Neural cell (in vitro differentiated cells): ENCODE results near the gene USP6NL. TPM values are rescaled to one million over a fixed set of nuclear protein-coding genes. Genes with fewer than 3 reads are reported as not detected.

Experiments
- H2AFZ ChIP-seq: fragments of 200-600, 300-800 bp; sonication (generic), shearing (Covaris generic); 2 replicates; pipeline ENCODE4 v1.6.0; 2014; ENCODE audit warnings: low read depth, mild to moderate bottlenecking, antibody characterized with exemption, low read length, moderate library complexity
- H3F3A ChIP-seq: fragments of 200-600 bp; shearing (Covaris generic); 2 replicates; pipeline ENCODE4 v1.6.1; 2016; ENCODE audit warnings: mild to moderate bottlenecking, moderate library complexity, mixed read lengths, antibody characterized with exemption, low read length; ENCODE audit not compliant: insufficient read depth, poor library complexity, severe bottlenecking
- H3K27ac ChIP-seq: fragments of 200-600, 300-800 bp; sonication (generic), shearing (Covaris generic); 2 replicates; pipeline ENCODE4 v1.5.1; 2014; ENCODE audit warnings: mild to moderate bottlenecking, low read length, moderate library complexity
- H3K27me3 ChIP-seq: fragments of 300-800, 200-600 bp; sonication (generic), shearing (Covaris generic); 2 replicates; pipeline ENCODE4 v1.6.0; 2014; ENCODE audit warnings: mild to moderate bottlenecking, low read depth, low read length, moderate library complexity; ENCODE audit not compliant: insufficient read depth
- H3K36me3 ChIP-seq: fragments of 300-800, 200-600 bp; sonication (generic), shearing (Covaris generic); 2 replicates; pipeline ENCODE4 v1.5.1; 2014; ENCODE audit warnings: mild to moderate bottlenecking, antibody characterized with exemption, low read length, moderate library complexity; ENCODE audit not compliant: insufficient read depth
- H3K4me2 ChIP-seq: fragments of 300-800, 200-600 bp; sonication (generic), shearing (Covaris generic); 2 replicates; pipeline ENCODE4 v1.6.0; 2014; ENCODE audit warnings: mild to moderate bottlenecking, low read length
- H3K4me3 ChIP-seq: fragments of 300-800, 200-600 bp; sonication (generic), shearing (Covaris generic); 2 replicates; pipeline ENCODE4 v1.5.1; 2014; ENCODE audit warnings: mild to moderate bottlenecking, low read length, moderate library complexity
- H3K79me2 ChIP-seq: fragments of 200-600 bp; shearing (Covaris generic); replicated peaks from 2 replicates; pipeline ENCODE4 v1.6.0; 2014; ENCODE audit warnings: mild to moderate bottlenecking, low read length, moderate library complexity; ENCODE audit not compliant: insufficient read depth
- H3K9ac ChIP-seq: fragments of 300-800, 200-600 bp; sonication (generic), shearing (Covaris generic); 2 replicates; pipeline ENCODE4 v1.6.1; 2016; ENCODE audit warnings: mild to moderate bottlenecking, low read length, mixed read lengths
- H3K9me2 ChIP-seq: fragments of 200-600 bp; shearing (Covaris generic); 2 replicates; pipeline ENCODE4 v1.6.1; 2016; ENCODE audit warnings: mild to moderate bottlenecking, low read length, mixed read lengths; ENCODE audit not compliant: insufficient read depth
- H3K9me3 ChIP-seq: fragments of 200-600, 300-800 bp; sonication (generic), shearing (Covaris generic); 2 replicates; pipeline ENCODE4 v1.6.1; 2016; ENCODE audit warnings: mild to moderate bottlenecking, mixed run types, low read length, moderate library complexity, mixed read lengths
- H4K20me1 ChIP-seq: fragments of 200-600 bp; shearing (Covaris generic); 2 replicates; pipeline ENCODE4 v1.6.1; 2016; ENCODE audit warnings: mild to moderate bottlenecking, mixed run types; ENCODE audit not compliant: insufficient read depth
- EP300 ChIP-seq: fragments of 450-650 bp; conservative IDR thresholded peaks from 2 replicates; pipeline ENCODE4 v1.6.1; 2014; ENCODE audit warnings: antibody characterized with exemption, mild to moderate bottlenecking, moderate library complexity; ENCODE audit not compliant: poor library complexity, severe bottlenecking
- EZH2 ChIP-seq: fragments of 200-600, 300-800 bp; shearing (Covaris generic), sonication (generic); IDR thresholded peaks from 2 replicates; pipeline ENCODE4 v1.6.1; 2014; ENCODE audit warnings: antibody characterized with exemption, low read length, borderline replicate concordance, mild to moderate bottlenecking; ENCODE audit not compliant: insufficient read depth, poor library complexity, severe bottlenecking
- MXI1 ChIP-seq: fragments of 450-650 bp; conservative IDR thresholded peaks from 2 replicates; pipeline ENCODE4 v1.6.1; 2014; ENCODE audit warnings: antibody characterized with exemption, mild to moderate bottlenecking; ENCODE audit not compliant: poor library complexity, severe bottlenecking
- POLR2AphosphoS5 ChIP-seq: IDR thresholded peaks from 2 replicates; pipeline ENCODE4 v1.6.1; 2012
- RAD21 ChIP-seq: fragments of 450-650 bp; conservative IDR thresholded peaks from 2 replicates; pipeline ENCODE4 v1.6.1; 2014; ENCODE audit warnings: antibody characterized with exemption, mild to moderate bottlenecking, moderate library complexity
- SMC3 ChIP-seq: fragments of 450-650 bp; conservative IDR thresholded peaks from 2 replicates; pipeline ENCODE4 v1.6.1; 2014; ENCODE audit warnings: antibody characterized with exemption, mild to moderate bottlenecking, moderate library complexity; ENCODE audit not compliant: poor library complexity
- TAF1 ChIP-seq: IDR thresholded peaks from 2 replicates; pipeline ENCODE4 v1.6.1; 2012; ENCODE audit warnings: low read depth
- polyA plus RNA-seq: library from polyadenylated mRNA; depleted of rRNA; stranded (reverse); fragments of >200 nt; gene quantifications from 2 replicates; pipeline ENCODE4 v1.2.3, GENCODE V29; 2014
- TF ChIP-seq, protein P1 (sequence below): fragments of 450-650 bp; IDR thresholded peaks from 2 replicates; pipeline ENCODE4 v1.5.1; 2014; ENCODE audit warnings: antibody characterized with exemption, mild to moderate bottlenecking, moderate library complexity; ENCODE audit not compliant: poor library complexity, severe bottlenecking
- TF ChIP-seq, protein P2 (sequence below): IDR thresholded peaks from 2 replicates; pipeline ENCODE4 v1.6.1; 2012; ENCODE audit warnings: borderline replicate concordance

USP6NL gene
- polyA plus RNA-seq, 1 donor from 2014 or later = 39.9 TPM

DNA sequence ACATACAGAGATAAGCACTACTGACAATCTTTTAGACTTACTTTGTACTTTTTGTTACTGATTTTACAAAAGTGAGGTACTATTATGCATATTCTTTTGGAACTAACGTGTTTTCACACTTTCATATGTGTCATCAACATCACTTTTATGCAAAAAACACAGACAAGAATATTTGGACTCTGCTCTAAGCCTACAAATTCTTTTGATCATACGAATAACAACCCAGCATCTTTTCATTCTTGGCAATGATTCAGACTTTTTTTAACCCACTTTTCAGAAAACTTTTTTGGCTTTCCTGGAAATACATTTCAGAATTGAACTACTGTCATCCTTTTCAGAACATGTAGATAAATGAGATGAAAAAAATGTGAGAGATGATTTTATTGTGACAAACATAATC, 30.2 kb downstream of the USP6NL start:
- Histone ChIP-seq H3K9me3 (no peaks in the 10 kb centered on the region), H3K9ac (no peak overlapping the region), H3K9me2 (no peaks in the 10 kb centered on the region), H2AFZ (no peak overlapping the region), H3F3A (no peaks in the 10 kb centered on the region), H3K79me2 (peaks cover 60% of the 10 kb centered on the region), H3K4me3 (no peak overlapping the region), H3K4me2 (peak overlapping the region; percentile 6), H3K27ac (no peak overlapping the region), H4K20me1 (no peaks in the 10 kb centered on the region), H3K27me3 (no peaks in the 10 kb centered on the region), H3K36me3 (no peaks in the 10 kb centered on the region)
- TF ChIP-seq, protein P1, sequence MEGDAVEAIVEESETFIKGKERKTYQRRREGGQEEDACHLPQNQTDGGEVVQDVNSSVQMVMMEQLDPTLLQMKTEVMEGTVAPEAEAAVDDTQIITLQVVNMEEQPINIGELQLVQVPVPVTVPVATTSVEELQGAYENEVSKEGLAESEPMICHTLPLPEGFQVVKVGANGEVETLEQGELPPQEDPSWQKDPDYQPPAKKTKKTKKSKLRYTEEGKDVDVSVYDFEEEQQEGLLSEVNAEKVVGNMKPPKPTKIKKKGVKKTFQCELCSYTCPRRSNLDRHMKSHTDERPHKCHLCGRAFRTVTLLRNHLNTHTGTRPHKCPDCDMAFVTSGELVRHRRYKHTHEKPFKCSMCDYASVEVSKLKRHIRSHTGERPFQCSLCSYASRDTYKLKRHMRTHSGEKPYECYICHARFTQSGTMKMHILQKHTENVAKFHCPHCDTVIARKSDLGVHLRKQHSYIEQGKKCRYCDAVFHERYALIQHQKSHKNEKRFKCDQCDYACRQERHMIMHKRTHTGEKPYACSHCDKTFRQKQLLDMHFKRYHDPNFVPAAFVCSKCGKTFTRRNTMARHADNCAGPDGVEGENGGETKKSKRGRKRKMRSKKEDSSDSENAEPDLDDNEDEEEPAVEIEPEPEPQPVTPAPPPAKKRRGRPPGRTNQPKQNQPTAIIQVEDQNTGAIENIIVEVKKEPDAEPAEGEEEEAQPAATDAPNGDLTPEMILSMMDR = no peak
- TF ChIP-seq EP300 (no peak), EZH2 (no peak), TAF1 (no peak), RAD21 (no peak), SMC3 (no peak), POLR2AphosphoS5 (no peak), MXI1 (no peak)
- TF ChIP-seq, protein P2, sequence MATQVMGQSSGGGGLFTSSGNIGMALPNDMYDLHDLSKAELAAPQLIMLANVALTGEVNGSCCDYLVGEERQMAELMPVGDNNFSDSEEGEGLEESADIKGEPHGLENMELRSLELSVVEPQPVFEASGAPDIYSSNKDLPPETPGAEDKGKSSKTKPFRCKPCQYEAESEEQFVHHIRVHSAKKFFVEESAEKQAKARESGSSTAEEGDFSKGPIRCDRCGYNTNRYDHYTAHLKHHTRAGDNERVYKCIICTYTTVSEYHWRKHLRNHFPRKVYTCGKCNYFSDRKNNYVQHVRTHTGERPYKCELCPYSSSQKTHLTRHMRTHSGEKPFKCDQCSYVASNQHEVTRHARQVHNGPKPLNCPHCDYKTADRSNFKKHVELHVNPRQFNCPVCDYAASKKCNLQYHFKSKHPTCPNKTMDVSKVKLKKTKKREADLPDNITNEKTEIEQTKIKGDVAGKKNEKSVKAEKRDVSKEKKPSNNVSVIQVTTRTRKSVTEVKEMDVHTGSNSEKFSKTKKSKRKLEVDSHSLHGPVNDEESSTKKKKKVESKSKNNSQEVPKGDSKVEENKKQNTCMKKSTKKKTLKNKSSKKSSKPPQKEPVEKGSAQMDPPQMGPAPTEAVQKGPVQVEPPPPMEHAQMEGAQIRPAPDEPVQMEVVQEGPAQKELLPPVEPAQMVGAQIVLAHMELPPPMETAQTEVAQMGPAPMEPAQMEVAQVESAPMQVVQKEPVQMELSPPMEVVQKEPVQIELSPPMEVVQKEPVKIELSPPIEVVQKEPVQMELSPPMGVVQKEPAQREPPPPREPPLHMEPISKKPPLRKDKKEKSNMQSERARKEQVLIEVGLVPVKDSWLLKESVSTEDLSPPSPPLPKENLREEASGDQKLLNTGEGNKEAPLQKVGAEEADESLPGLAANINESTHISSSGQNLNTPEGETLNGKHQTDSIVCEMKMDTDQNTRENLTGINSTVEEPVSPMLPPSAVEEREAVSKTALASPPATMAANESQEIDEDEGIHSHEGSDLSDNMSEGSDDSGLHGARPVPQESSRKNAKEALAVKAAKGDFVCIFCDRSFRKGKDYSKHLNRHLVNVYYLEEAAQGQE = no peak

DNA sequence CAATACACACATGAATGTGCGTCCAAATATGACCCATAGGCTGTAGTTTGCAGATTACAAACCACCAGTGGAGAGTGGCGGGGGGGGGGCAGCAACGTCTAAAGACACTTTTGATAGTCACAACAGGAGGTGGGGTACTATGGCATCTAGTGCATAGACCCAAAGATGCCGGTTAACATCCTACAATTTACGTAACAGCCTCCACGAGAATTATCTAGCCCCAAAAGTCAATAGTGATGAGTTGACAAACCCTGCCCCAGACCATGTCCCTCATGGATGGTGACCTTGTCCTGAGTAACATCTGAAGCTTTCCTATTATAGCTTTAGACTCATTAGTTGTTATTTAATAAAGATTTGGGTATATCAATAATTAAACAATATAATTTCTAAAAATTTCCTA, 31.6 kb downstream of the USP6NL start:
- peaks cover 57% of the 10 kb centered on the region for H3K79me2 ChIP-seq
- no peaks in the 10 kb centered on the region for H3K36me3 ChIP-seq
- H3K9me3 ChIP-seq = no peaks in the 10 kb centered on the region
- H3F3A ChIP-seq = no peaks in the 10 kb centered on the region
- no peaks in the 10 kb centered on the region for H4K20me1 ChIP-seq
- H3K27me3 ChIP-seq = no peaks in the 10 kb centered on the region
- no peak overlapping the region for H3K4me2 ChIP-seq
- H3K9me2 ChIP-seq = no peaks in the 10 kb centered on the region
- H3K9ac ChIP-seq = no peak overlapping the region
- H2AFZ ChIP-seq = no peak overlapping the region
- TF ChIP-seq, protein P2 = no peak
- TF ChIP-seq POLR2AphosphoS5 = no peak
- TF ChIP-seq SMC3 = no peak
- no peak for TF ChIP-seq MXI1
- TF ChIP-seq, protein P1 = no peak
- TF ChIP-seq EZH2 = no peak
- TF ChIP-seq TAF1 = no peak
- no peak for TF ChIP-seq RAD21
- H3K27ac ChIP-seq = no peak overlapping the region
- H3K4me3 ChIP-seq = no peak overlapping the region
